GM18909 (cell line): ENCODE results near the gene FLAD1.
"Not testable (repeated sequence)": the region's sequence is repeated elsewhere in the genome, so short reads cannot be mapped to it uniquely, and the experiment has no call there.

ENCODE experiments used
- ATAC-seq: cut with Tn5 transposase; IDR thresholded peaks from one replicate; pipeline ENCODE4 v1.9.1; 2021; ENCODE audit warnings: mild to moderate bottlenecking; ENCODE audit not compliant: unreplicated experiment, poor library complexity

The FLAD1 gene

DNA sequence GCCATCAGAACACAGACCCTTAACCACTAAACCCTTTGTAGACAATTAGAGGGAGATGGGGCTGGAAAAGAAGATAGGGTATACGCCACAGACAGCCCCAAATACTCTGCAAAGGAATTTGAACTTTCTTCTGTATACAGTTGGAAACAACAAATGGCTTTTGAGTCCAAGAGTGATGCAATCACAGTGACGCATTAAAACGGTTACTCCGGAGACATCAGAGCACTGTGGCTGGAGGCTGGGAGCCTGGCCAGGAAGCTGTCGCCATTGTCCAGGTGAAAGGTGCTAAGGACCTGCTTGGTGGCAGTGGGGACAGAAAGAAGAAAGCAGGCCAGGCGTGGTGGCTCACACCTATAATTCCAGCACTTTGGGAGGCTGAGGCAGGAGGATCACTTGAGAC, 4.2 kb downstream of the FLAD1 start:
- ATAC-seq = no peak

DNA sequence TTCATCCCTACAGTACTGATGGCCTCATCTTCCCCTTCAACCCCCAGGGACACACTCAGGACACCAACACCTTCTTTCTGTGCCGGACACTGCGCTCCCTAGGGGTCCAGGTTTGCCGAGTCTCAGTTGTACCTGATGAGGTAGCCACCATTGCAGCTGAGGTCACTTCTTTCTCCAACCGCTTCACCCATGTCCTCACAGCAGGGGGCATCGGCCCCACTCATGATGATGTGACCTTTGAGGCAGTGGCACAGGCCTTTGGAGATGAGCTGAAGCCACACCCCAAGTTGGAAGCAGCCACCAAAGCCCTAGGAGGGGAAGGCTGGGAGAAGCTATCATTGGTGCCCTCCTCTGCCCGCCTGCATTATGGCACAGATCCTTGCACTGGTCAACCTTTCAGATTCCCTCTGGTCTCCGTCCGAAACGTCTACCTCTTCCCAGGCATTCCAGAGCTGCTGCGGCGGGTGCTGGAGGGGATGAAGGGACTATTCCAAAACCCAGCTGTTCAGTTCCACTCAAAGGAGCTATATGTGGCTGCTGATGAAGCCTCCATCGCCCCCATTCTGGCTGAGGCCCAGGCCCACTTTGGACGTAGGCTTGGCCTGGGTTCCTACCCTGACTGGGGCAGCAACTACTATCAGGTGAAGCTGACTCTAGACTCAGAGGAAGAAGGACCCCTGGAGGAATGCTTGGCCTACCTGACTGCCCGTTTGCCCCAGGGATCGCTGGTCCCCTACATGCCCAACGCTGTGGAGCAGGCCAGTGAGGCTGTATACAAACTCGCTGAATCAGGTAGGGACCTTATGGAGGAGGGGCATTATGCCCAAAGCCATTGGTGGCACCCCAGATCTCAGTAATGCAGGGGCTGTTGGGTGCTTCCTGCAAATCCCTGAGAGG, 5.2 kb downstream of the FLAD1 start:
- ATAC-seq = no peak

DNA sequence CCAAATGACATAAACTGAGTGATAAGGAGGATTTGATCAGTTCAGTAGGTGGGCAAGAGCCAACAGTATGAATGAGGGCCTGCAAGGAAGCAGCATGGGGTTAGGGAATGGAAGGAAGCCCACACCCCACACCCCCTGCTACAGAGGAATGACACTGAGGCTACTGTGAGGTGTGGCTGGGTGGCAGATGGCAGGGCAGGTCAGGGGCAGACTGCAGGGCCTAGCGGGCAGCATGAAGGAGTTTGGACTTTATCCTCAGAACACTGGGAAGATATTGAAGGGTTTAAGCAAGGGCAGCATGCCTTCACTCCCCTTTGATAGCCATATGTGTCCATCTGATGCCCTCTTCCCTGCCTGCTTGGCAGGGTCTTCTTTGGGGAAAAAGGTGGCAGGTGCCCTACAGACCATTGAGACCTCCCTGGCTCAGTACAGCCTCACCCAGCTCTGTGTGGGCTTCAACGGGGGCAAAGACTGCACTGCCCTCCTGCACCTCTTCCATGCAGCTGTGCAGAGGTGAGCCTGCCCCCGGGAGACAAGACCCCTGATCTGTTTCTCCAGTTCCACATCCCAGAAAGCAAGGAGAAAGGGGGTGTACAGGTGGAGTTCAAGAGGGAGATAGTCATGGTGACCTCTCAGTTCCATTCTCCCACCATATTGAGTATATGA, 6.2 kb downstream of the FLAD1 start:
- no peak for ATAC-seq

DNA sequence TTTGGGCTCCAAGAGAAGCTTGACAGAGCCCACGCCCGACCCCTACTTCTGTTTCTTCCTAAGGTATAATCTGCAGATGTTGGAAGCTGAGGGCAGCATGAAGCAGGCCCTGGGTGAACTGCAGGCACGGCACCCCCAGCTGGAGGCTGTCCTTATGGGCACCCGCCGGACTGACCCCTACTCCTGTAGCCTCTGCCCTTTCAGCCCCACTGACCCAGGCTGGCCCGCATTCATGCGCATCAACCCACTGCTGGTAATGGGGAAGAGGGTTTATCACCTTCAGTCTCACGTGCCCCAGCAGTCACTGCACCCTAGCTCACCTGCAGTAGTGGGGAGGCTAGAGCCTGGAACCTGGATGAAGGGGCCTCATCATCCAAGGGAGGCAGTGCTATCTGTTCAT, 7.1 kb downstream of the FLAD1 start:
- ATAC-seq = no peak

DNA sequence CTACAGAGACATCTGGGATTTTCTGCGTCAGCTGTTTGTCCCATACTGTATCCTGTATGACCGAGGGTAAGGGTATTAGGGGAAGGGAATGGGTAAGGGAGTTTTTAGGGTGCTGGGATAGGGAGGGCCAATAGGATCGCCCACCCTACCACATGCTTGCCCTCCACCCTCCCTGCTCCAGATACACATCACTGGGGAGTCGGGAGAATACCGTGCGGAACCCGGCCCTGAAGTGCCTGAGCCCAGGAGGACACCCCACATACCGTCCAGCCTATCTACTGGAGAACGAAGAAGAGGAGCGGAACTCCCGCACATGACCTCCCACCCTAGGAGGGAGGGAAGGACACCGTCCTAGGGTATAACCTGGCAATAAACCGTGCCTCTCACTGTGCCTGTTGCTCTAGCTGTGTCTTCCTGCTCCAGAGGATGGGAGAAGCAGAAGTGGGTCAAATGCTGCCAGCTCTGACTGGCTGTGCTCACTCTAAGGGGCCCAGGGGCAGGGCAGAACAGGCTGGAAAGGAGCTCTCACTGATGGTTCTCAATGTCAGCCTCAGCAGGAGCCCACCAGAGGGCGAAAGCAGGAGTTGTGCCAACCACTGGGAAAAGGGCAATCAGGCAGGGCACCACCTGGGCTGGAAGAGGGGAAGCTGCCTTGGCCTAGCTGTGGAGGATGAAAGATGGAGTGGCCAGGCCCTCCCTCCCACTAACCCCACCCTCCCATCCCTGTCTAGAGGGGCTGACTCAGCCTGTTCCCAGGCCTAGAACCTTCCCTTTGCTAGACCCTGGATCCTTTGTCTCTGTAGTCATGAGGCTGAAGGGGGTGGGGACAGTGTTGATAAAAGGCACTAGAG, 9.8 kb downstream of the FLAD1 start:
- ATAC-seq = no peak

DNA sequence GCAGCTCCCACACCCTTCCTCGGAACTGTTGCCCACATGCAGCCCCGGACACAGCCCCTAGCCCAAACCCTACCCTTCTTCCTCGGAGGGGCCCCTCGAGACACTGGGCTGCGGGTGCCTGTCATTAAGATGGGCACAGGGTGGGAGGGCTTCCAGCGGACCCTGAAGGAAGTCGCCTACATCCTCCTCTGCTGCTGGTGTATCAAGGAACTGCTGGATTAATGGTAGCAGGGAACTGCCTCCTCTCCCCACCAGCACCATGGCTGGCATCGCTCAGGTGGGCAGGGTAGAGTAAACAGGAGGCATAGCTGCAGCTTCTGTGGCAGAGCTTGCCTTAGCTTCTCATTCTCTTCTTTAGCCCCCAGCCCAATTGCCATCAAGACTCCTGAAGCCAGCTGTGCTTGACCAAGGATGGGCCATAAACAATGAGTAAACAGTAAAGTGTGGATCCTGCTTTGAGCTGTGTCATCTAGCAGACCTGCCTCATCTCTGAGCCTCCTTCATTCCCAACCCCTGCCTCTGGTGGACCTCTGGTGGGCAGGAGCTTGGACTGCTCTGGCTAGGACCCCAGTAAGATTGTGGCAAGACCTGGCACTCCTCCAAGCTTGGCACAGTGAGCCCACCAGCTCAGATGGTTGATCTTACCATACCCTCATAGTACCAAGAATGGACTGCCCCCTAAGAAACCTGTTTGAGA, 10.6 kb downstream of the FLAD1 start, which contains the start of gene LENEP:
Gene LENEP, plus strand, starts transcription at position 15 of the 697 bp plus-strand sequence. Its CDS starts 22 bp downstream, at position 37.
- no peak for ATAC-seq

DNA sequence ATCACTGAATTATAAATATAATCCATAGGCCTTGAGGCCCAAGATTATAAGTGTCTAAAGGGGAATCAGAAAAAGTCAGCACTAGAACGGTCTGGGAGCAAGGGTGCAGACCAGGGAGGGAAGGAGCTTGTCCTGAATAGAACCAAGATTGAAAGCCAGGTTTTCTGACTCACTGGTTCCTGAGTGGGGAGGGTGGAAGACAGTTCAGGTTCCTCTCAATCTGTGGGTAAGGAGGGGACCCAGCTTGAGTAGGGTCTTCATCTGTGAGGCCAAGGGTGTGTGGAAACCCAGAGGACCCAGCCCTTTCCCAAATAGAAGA, 11.1 kb downstream of the FLAD1 start:
- ATAC-seq = no peak

DNA sequence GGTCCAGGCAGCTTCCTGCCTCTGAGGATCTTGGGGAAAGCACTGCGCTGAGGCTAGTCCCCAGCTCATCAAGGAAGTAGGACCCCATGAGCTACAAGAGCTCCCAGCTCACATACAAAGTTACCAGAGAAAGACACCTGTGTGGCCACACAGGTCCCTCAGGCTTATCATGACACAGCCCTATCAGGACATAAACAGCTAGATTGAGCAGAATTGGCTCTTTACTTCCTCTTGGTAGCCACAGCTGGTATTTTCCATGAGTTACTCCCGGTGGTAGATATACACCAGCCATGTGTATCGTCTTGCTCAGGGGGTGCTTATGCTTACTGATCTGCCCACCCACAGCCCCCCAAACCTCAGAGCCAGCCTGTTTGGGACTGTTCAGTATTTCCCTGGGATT, 11.4 kb downstream of the FLAD1 start:
- ATAC-seq = no peak

DNA sequence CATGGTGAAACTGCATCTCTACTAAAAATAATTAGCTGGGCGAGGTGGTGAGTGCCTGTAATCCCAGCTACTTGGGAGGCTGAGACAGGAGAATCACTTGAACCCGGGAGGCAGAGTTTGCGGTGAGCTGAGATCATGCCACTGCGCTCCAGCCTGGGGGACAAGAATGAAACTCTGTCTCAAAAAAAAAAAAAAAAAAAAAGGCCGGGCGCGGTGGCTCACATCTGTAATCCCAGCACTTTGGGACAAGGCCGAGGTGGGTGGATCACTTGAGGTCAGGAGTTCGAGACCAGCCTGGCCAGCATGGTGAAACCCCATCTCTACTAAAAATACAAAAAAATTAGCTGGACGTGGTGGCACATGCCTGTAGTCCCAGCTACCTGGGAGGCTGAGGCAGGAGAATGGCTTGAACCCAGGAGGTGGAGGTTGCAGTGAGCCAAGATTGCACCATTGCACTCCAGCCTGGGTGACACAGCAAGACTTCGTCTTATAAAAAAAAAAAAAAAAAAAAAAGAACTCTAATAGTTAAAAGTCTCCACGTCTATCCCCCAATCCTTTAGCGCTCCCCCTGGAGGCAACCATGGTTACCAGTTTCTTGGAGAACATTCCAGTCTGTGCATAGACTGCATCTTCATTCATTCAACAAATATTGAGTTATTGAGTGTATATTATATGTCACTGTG, 12.3 kb downstream of the FLAD1 start:
- ATAC-seq = not testable (repeated sequence)

DNA sequence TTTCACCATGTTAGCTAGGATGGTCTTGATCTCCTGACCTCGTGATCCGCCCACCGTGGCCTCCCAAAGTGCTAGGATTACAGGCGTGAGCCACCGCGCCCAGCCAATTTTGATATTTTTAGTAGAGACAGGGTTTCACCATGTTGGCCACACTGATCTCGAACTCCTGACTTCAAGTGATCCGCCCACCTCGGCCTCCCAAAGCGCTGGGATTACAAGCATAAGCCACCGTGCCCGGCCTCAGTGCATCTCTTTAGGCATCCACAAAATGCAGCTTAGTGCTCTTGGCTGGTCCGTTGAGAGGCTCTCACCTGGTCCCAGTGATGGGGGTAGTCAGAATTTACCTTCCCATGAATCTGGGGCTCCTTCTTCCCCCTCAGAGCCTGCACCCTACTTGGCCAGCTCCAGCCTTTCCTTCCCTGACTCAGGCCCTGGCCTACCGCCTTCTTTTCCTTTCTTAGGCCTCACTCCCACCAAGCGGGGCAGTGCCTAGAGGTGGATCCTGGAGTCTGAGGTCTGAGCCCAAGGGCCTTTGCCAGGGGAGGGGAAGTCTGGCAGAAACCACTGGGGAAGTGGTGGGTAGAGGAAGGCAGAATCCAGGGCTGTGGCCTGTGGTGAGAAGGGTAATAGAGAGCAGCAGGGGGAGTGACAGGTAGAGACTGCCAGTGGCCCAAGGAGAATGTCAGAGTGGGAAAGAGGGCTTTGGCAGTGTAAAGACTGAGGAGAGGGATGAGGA, 14.0 kb downstream of the FLAD1 start:
- ATAC-seq = no peak

DNA sequence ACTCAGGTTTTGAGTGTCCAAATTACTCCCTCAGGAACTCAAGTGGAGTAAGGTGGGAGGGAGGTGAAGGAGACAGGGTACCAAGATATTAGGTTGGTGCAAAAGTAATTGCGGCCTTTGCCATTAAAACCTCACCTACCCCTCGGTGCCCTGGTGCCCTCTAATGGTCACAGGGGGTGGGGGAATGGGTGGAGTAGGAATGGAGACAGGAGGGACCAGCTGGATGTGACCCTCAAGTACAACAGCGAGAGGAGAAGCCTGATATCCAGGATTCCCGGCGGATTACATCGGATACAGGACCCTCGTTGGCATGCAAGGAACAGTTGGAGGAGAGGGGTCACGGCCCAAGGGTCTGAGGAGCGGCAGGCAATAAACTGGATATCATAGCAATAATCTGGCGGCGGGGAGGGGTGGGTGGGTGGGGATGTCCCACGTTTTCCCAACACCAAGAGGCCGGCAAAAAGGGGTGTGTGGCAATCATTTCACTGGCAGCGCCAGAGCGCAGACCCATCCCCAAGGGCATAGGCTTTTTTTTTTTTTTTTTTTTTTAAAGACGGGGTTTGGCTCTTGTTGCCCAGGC, 15.1 kb downstream of the FLAD1 start:
- no peak for ATAC-seq

DNA sequence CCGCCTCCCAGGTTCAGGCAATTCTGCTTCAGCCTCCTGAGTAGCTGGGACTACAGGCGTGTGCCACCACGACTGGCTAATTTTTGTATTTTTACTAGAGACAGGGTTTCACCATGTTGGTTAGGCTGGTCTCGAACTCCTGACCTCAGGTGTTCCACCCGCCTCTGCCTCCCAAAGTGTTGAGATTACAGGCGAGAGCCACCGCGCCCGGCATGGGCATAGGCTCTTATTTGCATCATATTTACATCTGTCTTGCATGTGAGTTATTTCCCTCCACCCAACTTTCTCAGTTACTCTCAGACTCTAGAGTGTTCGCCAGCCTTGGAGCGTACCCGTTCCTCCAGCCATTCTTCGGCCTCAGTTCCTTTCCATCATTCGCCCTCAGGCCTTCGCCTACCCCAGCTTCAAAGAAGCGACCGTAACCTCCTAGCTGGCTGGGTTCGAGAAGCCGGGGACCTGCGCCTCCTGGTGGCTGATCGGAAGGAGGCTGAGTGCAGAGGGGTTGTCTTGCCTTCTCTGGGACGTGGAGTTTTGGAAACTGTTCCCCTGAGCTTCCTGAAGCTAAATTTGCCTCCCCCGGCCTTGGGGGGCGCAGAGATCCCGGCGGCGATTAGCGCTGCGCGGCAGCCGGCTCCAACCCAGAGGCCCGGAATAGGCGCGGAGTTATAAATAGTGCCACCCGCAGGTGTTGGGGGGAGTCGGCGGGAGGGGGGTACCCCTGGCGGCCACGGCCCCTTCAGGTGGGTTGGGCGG, 15.8 kb downstream of the FLAD1 start:
- no peak for ATAC-seq

DNA sequence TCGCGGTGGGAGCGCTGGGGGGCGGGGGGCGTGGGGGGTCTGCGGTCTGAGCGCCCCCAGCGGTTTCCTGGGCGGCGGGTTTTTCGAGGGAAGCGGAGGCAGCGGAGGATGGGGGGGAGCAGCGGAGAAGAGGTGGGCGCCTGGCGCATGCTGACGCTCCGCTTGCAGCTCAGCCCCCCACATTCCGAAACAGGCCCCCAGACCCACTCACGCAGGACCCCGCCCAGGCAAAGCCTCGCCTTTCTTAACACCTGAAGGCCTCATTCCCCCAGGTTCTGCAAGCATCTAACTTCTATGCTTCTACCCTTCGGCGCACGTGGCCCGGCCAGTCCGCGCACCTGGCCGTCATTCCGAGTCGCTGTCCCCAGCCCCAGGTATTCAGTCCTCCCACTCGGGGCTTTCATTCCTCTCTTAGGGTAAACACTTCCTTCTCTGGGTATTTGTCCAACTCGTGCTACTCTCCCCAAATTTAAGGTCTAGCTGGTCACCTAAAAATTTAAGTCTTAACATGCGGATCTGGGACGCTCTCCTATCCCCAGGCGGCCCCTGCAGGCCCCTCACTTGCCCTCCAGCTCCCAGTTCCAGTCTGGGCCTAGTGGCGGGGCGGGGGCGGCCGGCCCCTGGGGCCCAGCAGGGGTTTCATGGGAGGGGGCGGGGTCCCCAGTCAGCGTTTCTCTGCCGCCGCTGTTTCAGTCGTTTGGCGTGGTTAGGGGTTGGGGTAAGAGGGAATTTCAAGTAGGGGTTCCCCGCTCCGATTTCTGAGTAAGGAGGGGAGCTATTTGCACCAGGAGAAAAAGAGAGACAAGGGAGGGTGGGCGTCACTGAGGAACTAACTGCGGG, 16.6 kb downstream of the FLAD1 start:
- no peak for ATAC-seq

DNA sequence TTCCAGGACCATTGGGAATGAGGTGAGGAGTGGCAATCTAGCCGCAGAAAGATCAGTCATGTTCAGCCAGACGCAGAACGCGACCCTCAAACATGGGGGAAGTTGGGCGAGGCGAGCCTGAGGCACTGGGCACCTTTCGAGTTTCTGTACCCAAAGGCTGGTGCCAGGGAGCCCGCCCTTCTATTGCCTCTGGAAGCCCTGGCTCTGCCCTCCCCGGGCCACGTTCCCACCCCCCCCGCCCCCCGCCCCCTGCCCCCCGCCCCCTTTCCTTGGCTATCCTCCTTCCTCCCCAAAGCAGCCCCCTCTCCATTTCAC, 17.2 kb downstream of the FLAD1 start:
- ATAC-seq = no peak

DNA sequence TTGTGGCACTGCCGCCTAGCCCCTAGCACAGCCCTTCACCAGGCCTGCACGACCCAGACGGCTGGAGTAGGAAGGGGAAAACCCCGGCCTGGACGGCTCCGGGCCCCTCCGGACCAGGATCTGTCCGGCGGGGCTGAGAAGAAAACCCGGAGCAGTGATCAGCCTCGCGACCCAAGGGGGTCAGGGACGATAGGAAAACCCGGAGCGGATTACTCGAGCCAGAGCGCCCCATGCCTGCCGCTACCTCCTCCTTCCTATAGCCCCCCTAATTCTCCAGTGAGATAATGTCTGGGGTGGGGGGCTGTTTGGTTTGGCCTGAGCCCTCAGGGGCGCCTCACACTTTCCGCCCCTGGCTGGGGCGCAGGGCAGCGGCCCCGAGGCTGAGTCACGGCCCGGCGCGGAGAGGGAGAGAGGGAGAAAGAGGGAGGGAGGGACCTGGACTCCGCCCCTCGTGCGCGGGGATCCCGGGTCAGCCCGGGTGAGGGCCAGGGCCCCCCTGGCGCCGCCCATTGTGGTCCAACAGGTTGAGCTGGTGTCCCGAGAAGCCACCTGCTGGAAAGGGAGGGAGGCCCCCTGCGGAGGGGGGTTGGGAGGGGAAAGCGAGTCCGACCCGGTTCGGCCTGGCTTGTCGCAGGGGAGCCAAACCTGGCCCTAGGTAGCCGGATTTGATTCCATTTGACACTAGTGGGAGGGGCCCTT, 17.7 kb downstream of the FLAD1 start:
- ATAC-seq = peak; percentile 40

DNA sequence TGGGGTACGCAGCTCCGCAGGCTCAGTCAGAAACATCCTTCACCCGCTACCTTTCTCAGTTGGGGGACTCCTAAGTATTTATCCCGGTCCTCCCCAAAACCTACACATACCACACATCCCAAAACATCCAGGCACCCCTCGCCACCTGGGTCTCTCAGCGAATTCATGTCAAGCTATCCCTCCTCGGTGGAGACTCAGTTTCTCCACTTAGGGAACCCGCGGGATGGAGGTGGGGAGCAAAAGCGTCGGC, 18.2 kb downstream of the FLAD1 start:
- no peak for ATAC-seq
